ENCODE data around the gene SPDL1. TPM values are rescaled to one million over a fixed set of nuclear protein-coding genes. Genes with fewer than 3 reads are reported as not detected.
"Not testable (repeated sequence)": the region's sequence is repeated elsewhere in the genome, so short reads cannot be mapped to it uniquely, and the experiment has no call there.

The SPDL1 gene
- total RNA-seq, 1 experiment from 2014 or later: 184 TPM

DNA sequence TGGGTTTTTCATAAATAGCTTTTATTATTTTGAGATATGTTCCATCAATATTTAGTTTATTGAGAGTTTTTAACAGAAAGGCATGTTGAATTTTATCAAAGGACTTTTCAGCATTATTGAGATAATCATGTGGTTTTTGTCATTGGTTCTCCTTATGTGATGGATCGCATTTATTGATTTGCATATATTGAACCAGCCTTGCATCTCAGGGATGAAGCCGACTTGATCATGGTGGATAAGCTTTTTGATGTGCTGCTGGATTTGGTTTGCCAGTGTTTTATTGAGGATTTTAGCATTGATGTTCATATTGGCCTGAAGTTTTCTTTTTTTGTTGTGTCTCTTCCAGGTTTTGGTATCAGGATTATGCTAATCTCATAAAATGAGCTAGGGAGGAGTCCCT, 40.7 kb downstream of the SPDL1 start:
- peaks cover 22% of the 10 kb centered on the region for H3K4me1 ChIP-seq (replicated peaks)
- not testable (repeated sequence) for H3K4me3 ChIP-seq; DNase-seq (ENCODE audit: low read depth in 1 of 2, low spot score in 2 of 2); H3K9me3 ChIP-seq (replicated peaks); H3K27me3 ChIP-seq (replicated peaks); H3K36me3 ChIP-seq; H3K27ac ChIP-seq

DNA sequence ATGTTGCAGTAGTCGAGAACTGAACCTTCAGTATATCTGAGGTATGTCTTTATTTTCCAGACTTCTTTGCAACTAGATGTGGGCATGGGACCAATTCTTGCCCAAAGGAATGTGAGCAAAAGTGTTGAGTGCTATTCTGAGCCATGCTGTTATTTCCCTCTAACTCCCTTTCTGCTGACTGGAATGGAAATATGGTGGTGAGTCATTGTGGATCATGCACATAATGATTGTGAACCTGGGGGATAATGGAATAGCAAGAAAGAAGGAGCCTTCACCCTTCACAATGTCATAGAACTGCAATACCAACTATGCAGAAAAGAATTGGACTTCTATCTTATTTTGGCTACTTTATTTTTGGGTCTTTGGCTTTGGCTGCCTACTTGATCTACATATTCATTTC, 43.2 kb downstream of the SPDL1 start:
- Histone ChIP-seq H3K27ac (peak overlapping the region; percentile 10; the same call in 1 of the 2 replicates), H3K4me3 (no peak overlapping the region), H3K9me3 (replicated peaks) (no peaks in the 10 kb centered on the region; the same call in none of the 2 replicates), H3K36me3 (no peaks in the 10 kb centered on the region), H3K27me3 (replicated peaks) (no peaks in the 10 kb centered on the region), H3K4me1 (replicated peaks) (peaks cover 31% of the 10 kb centered on the region)
- DNase-seq (ENCODE audit: low read depth in 1 of 2, low spot score in 2 of 2): peak; percentile 76 to 88

DNA sequence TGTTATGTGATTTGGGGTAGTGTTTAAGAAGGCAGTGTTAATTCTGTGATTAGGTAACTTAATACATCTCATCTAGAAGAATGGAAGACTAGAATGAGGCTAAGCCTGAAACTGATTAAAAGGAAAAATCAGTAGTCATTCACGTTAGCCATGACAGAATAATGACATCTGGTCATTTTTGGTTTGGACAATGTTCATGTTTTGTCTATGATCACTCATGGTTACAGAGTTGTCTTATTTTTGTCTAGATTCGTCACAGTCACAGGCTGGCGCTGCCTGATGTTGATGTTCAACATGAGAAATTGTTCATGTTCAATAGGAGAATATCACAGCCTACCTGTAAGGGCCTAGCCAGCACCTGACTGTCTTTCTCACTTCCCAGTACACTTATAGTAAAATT, 44.0 kb downstream of the SPDL1 start:
- peak overlapping the region; percentile 1; the same call in 1 of the 2 replicates for H3K27ac ChIP-seq
- H3K9me3 ChIP-seq (replicated peaks): no peaks in the 10 kb centered on the region; the same call in none of the 2 replicates
- peaks cover 31% of the 10 kb centered on the region for H3K4me1 ChIP-seq (replicated peaks)
- no peak overlapping the region for H3K4me3 ChIP-seq
- no peaks in the 10 kb centered on the region for H3K27me3 ChIP-seq (replicated peaks)
- DNase-seq (ENCODE audit: low read depth in 1 of 2, low spot score in 2 of 2): no peak
- H3K36me3 ChIP-seq: no peaks in the 10 kb centered on the region

DNA sequence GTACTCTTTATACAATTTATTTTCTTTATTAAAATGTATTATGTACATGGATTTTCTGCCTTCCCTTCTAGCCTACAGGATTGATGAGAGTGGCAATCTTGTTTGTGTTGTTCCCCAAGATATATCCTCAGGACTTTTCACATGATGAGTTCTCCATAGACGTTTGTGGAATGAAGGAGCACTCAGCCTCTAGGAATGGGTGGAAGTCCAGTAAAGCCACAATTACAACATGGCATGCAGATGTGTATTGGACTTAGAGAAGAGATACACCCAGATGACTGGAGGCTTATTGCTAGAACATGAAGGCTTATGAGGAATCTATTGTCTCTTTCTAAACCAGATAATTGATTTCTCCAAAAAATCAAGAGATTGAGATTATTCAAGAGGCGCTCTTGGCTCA, 45.3 kb downstream of the SPDL1 start:
- no peak overlapping the region for H3K4me3 ChIP-seq

DNA sequence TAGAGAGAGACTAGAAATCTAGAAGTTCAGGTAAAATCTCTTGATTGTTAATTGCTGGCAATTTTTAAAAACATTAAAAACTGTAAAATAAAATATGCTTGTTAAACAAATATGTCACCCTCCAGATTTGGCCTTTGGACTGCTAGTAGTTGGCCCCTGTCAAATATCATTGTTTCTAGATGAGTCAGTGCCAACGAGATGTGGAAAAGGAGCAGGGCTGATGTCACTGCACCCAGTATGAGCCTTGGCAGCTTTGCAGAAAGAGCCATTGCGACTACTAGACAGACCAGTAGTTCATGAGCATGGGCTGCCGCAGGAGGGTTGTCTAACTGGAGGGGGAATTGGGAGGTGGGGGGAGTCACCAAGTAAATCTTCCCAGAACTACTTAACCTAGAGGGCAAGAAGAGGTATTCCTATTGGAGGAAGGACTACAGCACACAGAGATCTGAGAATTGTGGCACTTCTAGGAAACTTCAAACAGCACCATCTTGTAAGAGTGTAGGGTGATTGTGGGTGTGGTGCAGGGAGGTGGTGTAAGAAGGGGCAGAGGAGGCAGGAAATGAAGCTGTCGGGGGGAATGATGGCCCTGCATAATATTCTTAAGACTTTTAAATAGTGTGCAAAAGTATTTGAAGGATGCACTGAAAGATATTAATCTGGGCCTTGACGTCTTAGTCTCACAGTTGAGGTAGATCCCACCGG, 46.4 kb downstream of the SPDL1 start:
- Histone ChIP-seq H3K27me3 (replicated peaks) (no peaks in the 10 kb centered on the region), H3K9me3 (replicated peaks) (no peaks in the 10 kb centered on the region; the same call in 1 of the 2 replicates), H3K4me3 (no peak overlapping the region), H3K4me1 (replicated peaks) (peaks cover 31% of the 10 kb centered on the region), H3K36me3 (no peaks in the 10 kb centered on the region), H3K27ac (0 out of 2 replicates have a peak overlapping the region, but pooled peaks have one; percentile 17)
- DNase-seq (ENCODE audit: low read depth in 1 of 2, low spot score in 2 of 2): peak; percentile 42 to 65

More for the DNA sequence above, 45.3 kb downstream of the SPDL1 start:
- Histone ChIP-seq H3K27me3 (replicated peaks) (no peaks in the 10 kb centered on the region), H3K9me3 (replicated peaks) (no peaks in the 10 kb centered on the region; the same call in 1 of the 2 replicates), H3K4me1 (replicated peaks) (peaks cover 31% of the 10 kb centered on the region), H3K27ac (no peak overlapping the region), H3K36me3 (no peaks in the 10 kb centered on the region)
- DNase-seq (ENCODE audit: low read depth in 1 of 2, low spot score in 2 of 2): no peak

DNA sequence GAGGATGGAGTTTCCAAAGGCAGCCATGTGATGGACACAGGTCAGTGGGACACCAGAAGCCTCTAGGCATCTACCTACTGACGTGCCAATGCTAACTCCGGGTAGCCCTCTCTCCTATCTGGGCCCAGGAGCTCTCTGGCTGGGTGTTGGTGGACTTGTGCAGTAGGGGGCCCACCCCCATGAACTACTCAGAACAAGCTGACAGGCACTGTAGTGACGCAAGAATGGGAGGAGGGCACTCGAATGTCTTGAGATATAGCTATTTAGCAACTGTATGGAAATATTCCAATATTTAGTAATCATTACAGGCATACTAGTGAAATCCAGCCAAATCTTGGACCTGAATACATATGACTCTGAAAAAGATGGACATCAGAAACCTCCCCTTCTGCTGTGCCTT, 47.8 kb downstream of the SPDL1 start:
- H3K27me3 ChIP-seq (replicated peaks): no peaks in the 10 kb centered on the region
- peaks cover 28% of the 10 kb centered on the region for H3K4me1 ChIP-seq (replicated peaks)
- no peak overlapping the region for H3K27ac ChIP-seq
- no peak overlapping the region for H3K4me3 ChIP-seq
- no peak for DNase-seq (ENCODE audit: low read depth in 1 of 2, low spot score in 2 of 2)
- H3K36me3 ChIP-seq: no peaks in the 10 kb centered on the region
- H3K9me3 ChIP-seq (replicated peaks): no peaks in the 10 kb centered on the region; the same call in 1 of the 2 replicates

DNA sequence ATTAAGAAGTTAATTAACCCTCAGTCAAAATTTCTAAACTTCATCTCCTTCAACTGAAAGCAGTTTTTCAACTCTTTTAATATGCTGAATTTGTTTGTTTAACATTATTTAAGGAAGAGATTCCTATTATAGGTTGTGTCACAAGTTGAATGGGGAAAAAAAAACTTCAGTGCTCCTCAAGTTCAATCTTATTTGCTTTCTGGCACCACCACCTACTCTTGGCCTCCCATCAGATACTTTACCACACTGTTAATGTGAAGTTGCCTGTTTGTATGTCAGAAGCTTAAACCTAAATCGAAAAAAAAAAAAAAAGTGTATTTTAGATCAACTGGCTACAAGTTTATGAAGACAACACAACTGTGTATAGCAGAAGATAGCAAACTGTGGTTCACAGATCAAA, 49.4 kb downstream of the SPDL1 start:
- H3K4me1 ChIP-seq (replicated peaks): peaks cover 14% of the 10 kb centered on the region

DNA sequence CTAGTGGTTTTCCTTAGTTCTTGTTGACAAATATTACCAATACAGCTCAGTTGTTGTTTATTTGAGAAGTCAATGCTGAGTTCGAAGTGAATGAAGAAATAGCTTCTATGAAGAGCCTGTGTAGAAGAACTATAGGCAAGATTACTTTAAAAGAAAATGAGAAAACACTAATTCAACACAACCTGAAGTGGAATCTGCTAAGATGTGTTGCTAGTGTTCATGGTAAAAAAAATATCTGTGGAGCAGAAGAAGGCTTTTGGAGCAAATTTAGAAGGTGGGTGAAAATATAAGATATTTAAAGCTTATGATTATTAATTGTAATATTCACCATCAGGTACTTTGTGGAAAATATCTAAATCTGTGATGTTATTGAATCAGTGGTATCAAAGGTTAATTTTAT, 51.0 kb downstream of the SPDL1 start:
- H3K9me3 ChIP-seq (replicated peaks): no peaks in the 10 kb centered on the region; the same call in 1 of the 2 replicates
- no peaks in the 10 kb centered on the region for H3K36me3 ChIP-seq
- no peak overlapping the region for H3K27ac ChIP-seq
- H3K27me3 ChIP-seq (replicated peaks): no peaks in the 10 kb centered on the region
- no peak for DNase-seq (ENCODE audit: low read depth in 1 of 2, low spot score in 2 of 2)
- H3K4me1 ChIP-seq (replicated peaks): peaks cover 7% of the 10 kb centered on the region
- no peak overlapping the region for H3K4me3 ChIP-seq

More for the DNA sequence above, 49.4 kb downstream of the SPDL1 start:
- no peaks in the 10 kb centered on the region for H3K9me3 ChIP-seq (replicated peaks)
- H3K36me3 ChIP-seq: no peaks in the 10 kb centered on the region
- DNase-seq (ENCODE audit: low read depth in 1 of 2, low spot score in 2 of 2): no peak
- H3K27me3 ChIP-seq (replicated peaks): no peaks in the 10 kb centered on the region
- H3K27ac ChIP-seq: no peak overlapping the region
- H3K4me3 ChIP-seq: no peak overlapping the region

DNA sequence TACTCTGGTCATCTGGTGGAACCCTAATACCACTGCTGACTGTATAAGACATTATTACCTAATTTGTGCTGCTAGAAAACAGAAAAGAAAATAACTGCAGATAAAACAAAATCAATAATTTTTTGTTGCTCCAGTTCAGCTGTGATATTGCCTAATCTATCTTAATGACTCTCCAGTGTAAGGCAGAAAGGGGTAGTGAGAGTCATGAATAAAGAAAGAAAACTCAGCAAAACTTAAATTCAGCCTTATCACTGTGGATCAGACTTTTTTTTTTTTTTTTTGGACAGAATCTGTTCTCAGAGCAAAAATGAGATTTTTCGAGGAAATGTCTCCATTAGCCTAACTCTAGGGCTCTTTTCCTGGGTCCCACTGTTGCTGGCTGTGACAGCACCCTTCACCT, 52.4 kb downstream of the SPDL1 start:
- Histone ChIP-seq H3K27me3 (replicated peaks) (no peaks in the 10 kb centered on the region), H3K9me3 (replicated peaks) (no peaks in the 10 kb centered on the region; the same call in none of the 2 replicates), H3K27ac (no peak overlapping the region), H3K4me3 (no peak overlapping the region), H3K36me3 (no peaks in the 10 kb centered on the region), H3K4me1 (replicated peaks) (no peaks in the 10 kb centered on the region)
- no peak for DNase-seq (ENCODE audit: low read depth in 1 of 2, low spot score in 2 of 2)

DNA sequence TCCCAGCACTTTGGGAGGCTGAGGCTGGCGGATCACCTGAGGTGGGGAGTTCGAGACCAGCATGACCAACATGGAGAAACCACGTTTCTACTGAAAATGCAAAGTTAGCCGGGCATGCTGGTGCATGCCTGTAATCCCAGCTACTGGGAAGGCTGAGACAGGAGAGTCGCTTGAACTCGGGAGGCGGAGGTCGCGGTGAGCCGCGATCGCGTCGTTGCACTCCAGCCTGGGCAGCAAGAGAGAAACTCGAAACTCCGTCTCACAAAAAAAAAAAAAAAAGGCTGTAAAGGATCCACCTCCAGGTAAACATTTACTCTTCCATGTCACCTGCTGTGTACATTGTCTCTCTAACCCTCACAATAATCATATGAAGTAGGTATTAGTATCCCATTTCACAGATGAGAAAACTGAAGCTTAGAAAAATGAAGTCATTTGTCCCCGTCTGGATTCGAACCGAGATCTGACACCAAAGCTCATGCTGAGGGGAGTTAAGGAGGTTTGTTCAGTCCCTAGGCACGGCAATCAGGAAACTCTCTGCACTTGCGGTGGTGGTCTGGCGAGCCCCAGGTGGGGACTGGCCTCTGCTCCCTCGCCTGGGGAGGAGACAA, 53.0 kb downstream of the SPDL1 start:
- no peaks in the 10 kb centered on the region; the same call in none of the 2 replicates for H3K9me3 ChIP-seq (replicated peaks)
- H3K4me3 ChIP-seq: no peak overlapping the region
- H3K36me3 ChIP-seq: no peaks in the 10 kb centered on the region
- no peaks in the 10 kb centered on the region for H3K27me3 ChIP-seq (replicated peaks)
- no peak for DNase-seq (ENCODE audit: low read depth in 1 of 2, low spot score in 2 of 2)
- H3K27ac ChIP-seq: no peak overlapping the region
- H3K4me1 ChIP-seq (replicated peaks): no peaks in the 10 kb centered on the region

DNA sequence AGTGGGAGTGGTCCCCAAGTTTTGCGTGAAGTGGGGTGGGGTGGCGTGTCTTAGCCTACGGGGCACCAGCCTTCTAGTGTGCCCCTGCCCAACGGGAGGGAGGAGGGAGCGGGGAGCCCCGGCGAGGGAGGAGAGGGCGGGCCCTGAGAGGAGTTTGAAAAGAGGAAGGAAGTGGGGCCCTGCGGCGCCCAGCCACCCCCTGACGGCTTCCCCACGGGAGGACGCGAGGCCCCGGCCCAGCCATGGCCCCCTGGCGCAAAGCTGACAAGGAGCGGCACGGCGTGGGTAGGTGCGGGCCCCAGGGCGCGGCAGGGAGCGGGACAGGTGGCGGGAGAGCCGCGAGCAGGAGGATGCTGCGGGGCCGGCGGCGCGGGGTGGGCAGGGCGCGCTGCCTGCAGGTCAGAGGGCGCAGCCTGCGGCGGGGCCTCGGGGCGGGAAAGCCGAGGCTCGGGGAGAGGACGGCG, 53.5 kb downstream of the SPDL1 start, which contains the start of gene DOCK2:
DOCK2 (plus strand) TSS at position 191 of the 464 bp plus-strand sequence; CDS start at position 243, 52 bp downstream.
- Histone ChIP-seq H3K9me3 (replicated peaks) (no peaks in the 10 kb centered on the region; the same call in none of the 2 replicates), H3K4me3 (no peak within 1 kb of the TSS), H3K27me3 (replicated peaks) (no peaks in the 10 kb centered on the region), H3K4me1 (replicated peaks) (no peaks in the 10 kb centered on the region), H3K27ac (no peak within 1 kb of the TSS), H3K36me3 (no peaks in the 10 kb centered on the region)
- DNase-seq (ENCODE audit: low read depth in 1 of 2, low spot score in 2 of 2): peak in 1 of 2 experiments; percentile 42

DNA sequence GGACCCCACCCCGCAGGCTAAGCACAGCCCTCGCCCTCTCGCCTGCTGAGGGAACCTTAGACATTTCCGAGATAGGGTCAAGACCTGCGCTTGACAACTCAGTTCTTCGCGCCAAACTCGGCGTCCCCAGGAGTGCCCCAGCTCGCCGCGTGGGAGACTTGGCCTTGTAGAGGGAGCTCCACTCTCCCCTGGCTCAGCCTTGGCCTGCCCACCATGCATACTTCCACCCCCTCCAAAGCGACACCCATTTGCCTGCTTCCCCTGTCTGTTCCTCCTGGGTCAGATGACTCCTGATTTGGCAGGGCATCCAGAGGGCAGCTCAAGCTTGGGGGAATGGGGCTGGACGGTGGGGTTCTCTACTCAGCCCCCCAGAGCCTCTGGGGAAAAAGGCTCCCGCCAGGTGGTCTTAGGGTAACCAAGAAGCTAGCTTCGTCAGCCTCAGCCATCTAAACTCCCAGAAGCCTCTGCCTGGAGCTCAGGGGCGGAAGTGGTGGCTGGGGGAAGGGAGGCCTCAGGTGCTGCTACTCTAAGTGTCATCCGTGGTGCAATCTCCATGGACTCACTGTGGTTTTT, 54.1 kb downstream of the SPDL1 start:
- peak in 1 of 2 experiments; percentile 45 for DNase-seq (ENCODE audit: low read depth in 1 of 2, low spot score in 2 of 2)
- no peak overlapping the region for H3K27ac ChIP-seq
- no peak overlapping the region for H3K4me3 ChIP-seq

DNA sequence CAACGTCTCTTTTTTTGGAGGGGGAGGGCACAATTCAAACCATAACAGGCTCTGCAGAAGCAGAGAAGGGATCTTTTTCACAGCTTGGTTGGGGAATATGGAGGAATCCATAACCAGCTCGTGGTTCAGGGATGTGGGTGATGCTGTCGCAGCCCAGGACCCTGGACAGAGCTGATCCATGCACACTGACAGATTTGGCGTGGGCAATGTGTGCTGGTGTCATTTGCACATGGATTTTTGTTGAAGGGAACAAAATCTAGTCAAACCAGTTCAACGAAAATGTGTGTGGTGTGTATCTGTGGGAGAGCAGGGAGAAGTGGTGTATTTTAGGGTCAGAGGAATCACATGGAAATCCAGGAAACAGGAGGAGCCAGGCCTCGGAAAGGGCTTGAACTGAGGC, 57.7 kb downstream of the SPDL1 start:
- Histone ChIP-seq H3K27me3 (replicated peaks) (no peaks in the 10 kb centered on the region), H3K4me3 (no peak overlapping the region), H3K27ac (no peak overlapping the region), H3K4me1 (replicated peaks) (no peaks in the 10 kb centered on the region), H3K36me3 (no peaks in the 10 kb centered on the region), H3K9me3 (replicated peaks) (no peaks in the 10 kb centered on the region; the same call in none of the 2 replicates)
- DNase-seq (ENCODE audit: low read depth in 1 of 2, low spot score in 2 of 2): no peak

More for the DNA sequence above, 54.1 kb downstream of the SPDL1 start:
- H3K9me3 ChIP-seq (replicated peaks): no peaks in the 10 kb centered on the region; the same call in none of the 2 replicates
- no peaks in the 10 kb centered on the region for H3K27me3 ChIP-seq (replicated peaks)
- H3K36me3 ChIP-seq: no peaks in the 10 kb centered on the region
- H3K4me1 ChIP-seq (replicated peaks): no peaks in the 10 kb centered on the region

DNA sequence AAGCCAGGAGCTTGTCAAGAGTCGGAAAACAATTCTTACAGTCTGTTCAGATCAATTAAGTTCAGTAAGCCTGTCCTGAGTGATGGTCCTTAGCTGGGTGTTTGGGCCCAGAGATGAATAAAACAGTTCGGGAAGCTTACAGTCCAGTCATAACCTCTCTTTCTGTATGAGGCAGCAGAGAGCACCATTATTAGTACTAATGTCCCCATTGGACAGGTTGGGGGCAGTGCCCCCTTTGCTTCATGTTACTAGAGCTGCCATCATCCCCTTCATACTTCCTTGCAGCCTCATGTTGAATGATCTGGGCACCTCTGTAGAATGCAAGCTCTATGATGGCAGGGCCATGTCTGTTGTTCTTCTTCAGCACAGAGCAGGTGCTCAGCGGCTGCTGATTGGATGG, 63.3 kb downstream of the SPDL1 start:
- DNase-seq (ENCODE audit: low read depth in 1 of 2, low spot score in 2 of 2): no peak
- Histone ChIP-seq H3K27me3 (replicated peaks) (no peaks in the 10 kb centered on the region), H3K36me3 (no peaks in the 10 kb centered on the region), H3K9me3 (replicated peaks) (no peaks in the 10 kb centered on the region), H3K4me3 (no peak overlapping the region), H3K27ac (no peak overlapping the region), H3K4me1 (replicated peaks) (peaks cover 26% of the 10 kb centered on the region)
